Measurements from ENCODE around the gene UBE2J1. TPM values are rescaled to one million over a fixed set of nuclear protein-coding genes. Genes with fewer than 3 reads are reported as not detected.
"Not testable (repeated sequence)": the region's sequence is repeated elsewhere in the genome, so short reads cannot be mapped to it uniquely, and the experiment has no call there.

Gene UBE2J1
- total and polyA plus RNA-seq, 11 donors = 8.9 to 28.2 (median 15.2) TPM

- WGBS, 4 donors = 81 to 85% (median 83%) methylated on average over 7 of the region's 7 CpGs
- no peak overlapping the region for H3K4me3 ChIP-seq
- no peaks in the 10 kb centered on the region for H3K36me3 ChIP-seq
- no peak overlapping the region for H3K27ac ChIP-seq
- H3K27me3 ChIP-seq = no peaks in the 10 kb centered on the region
- DNase-seq (no peak), ATAC-seq (no peak)
- H3K9me3 ChIP-seq = peaks cover 0 to 4% (median 0%) of the 10 kb centered on the region in 12 donors
- peaks cover 0 to 23% (median 6%) of the 10 kb centered on the region in 12 donors for H3K4me1 ChIP-seq
- intact Hi-C loops (cut with DNase I) = no loop called here
- TF ChIP-seq, protein P1, sequence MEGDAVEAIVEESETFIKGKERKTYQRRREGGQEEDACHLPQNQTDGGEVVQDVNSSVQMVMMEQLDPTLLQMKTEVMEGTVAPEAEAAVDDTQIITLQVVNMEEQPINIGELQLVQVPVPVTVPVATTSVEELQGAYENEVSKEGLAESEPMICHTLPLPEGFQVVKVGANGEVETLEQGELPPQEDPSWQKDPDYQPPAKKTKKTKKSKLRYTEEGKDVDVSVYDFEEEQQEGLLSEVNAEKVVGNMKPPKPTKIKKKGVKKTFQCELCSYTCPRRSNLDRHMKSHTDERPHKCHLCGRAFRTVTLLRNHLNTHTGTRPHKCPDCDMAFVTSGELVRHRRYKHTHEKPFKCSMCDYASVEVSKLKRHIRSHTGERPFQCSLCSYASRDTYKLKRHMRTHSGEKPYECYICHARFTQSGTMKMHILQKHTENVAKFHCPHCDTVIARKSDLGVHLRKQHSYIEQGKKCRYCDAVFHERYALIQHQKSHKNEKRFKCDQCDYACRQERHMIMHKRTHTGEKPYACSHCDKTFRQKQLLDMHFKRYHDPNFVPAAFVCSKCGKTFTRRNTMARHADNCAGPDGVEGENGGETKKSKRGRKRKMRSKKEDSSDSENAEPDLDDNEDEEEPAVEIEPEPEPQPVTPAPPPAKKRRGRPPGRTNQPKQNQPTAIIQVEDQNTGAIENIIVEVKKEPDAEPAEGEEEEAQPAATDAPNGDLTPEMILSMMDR (IDR thresholded peaks at IDR 0.05) = no peak
- TF ChIP-seq POLR2A (IDR thresholded peaks at IDR 0.05) = no peak
Observed at GRCh38 chr6:89398762-89399525, 46.4 kb upstream of the UBE2J1 start.

DNA sequence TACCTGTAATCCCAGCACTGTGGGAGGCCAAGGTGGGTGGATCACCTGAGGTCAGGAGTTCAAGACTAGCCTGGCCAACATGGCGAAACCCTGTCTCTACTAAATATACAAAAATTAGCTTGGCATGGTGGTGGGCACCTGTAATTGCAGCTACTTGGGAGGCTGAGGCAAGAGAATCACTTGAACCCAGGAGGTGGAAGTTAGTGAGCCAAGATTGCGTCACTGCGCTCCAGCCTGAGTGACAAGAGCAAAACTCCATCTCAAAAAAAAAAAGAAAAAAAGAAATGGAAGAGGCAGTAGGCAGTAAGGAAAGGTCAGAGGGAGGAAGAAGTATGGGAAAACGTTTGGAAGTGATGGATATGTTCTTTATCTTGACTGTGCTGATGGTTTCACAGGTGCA, 45.4 kb upstream of the UBE2J1 start:
- DNase-seq; H3K27ac ChIP-seq; ATAC-seq; H3K36me3 ChIP-seq; H3K27me3 ChIP-seq; intact Hi-C loops (cut with DNase I); H3K4me3 ChIP-seq: not testable (repeated sequence)
- TF ChIP-seq, protein P1 (IDR thresholded peaks at IDR 0.05) = peak in 2 of 12 donors; percentile 5 to 14
- 78 to 83% (median 79%) methylated on average over 4 of the region's 4 CpGs for whole genome bisulfite sequencing, 4 donors
- Histone ChIP-seq H3K9me3 (peaks cover 0 to 13% (median 0%) of the 10 kb centered on the region in 12 donors), H3K4me1 (peaks cover 0 to 23% (median 6%) of the 10 kb centered on the region in 12 donors)

DNA sequence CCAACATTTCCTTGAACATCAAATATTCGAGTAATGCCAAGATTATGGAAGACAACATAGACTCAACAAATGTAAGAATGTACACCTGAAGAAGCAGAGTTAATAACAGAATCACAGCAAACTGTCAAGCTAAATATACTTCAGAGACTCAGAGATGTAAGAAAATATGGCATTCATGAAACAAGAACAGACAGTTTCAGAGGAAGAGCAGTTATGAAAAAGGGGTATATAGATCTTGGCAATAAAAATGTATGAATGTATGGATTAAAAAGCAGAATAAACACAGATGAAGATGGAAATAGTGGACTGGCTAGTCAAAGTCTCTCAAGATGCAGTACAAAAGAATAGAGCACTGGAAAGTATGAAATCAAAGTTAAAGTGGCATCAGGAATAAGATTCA, 41.1 kb upstream of the UBE2J1 start:
- Histone ChIP-seq H3K36me3 (no peaks in the 10 kb centered on the region), H3K27ac (no peak overlapping the region), H3K4me3 (no peak overlapping the region), H3K4me1 (peaks cover 0 to 11% (median 0%) of the 10 kb centered on the region in 12 donors), H3K9me3 (peaks cover 0 to 13% (median 0%) of the 10 kb centered on the region in 12 donors), H3K27me3 (no peaks in the 10 kb centered on the region)
- no peak for TF ChIP-seq POLR2A (IDR thresholded peaks at IDR 0.05)
- 90 to 98% (median 93%) methylated on average over 1 of the region's 1 CpG for WGBS, 4 donors
- intact Hi-C loops (cut with DNase I) = no loop called here
- ATAC-seq = no peak
- no peak for DNase-seq

DNA sequence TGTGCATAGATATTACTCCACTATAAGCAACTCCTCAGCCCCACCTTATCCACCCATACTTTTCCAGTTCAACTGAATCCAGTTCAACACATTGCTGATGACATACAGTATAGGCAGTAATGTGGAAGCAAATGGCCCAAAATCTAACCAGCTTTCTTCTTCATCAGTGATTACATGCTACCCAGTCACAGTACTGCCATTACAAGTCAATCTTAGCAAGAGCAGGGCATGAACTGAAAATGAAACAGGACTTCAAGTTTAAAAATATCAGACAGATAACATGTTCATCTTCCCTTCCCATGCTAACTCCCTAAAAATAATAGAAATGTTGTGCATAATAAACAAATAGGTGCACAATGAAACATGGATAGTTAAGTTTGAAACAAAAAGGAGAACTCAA, 40.3 kb upstream of the UBE2J1 start:
- no peak overlapping the region for H3K27ac ChIP-seq
- ATAC-seq (no peak), DNase-seq (no peak)
- H3K9me3 ChIP-seq = peaks cover 0 to 13% (median 0%) of the 10 kb centered on the region in 12 donors
- TF ChIP-seq, protein P1 (IDR thresholded peaks at IDR 0.05) = no peak
- no peak for TF ChIP-seq POLR2A (IDR thresholded peaks at IDR 0.05)
- no peaks in the 10 kb centered on the region for H3K36me3 ChIP-seq
- peaks cover 0 to 9% (median 0%) of the 10 kb centered on the region in 12 donors for H3K4me1 ChIP-seq
- H3K4me3 ChIP-seq = no peak overlapping the region
- no peaks in the 10 kb centered on the region for H3K27me3 ChIP-seq
- intact Hi-C loops (cut with DNase I) = no loop called here

Measured in heart left ventricle (tissue), 16 donors.